HG03103 (cell line): ENCODE measurements around the gene ANKRD42.
"Not testable (repeated sequence)": the region's sequence is repeated elsewhere in the genome, so short reads cannot be mapped to it uniquely, and the experiment has no call there.

Experiments
- ATAC-seq: cut with Tn5 transposase; IDR thresholded peaks from one replicate; pipeline ENCODE4 v1.9.1; 2021; ENCODE audit warnings: low read depth; ENCODE audit not compliant: unreplicated experiment

ANKRD42 gene

GRCh38 chr11:83170865-83171264 is 22.6 kb upstream of the ANKRD42 start:
- ATAC-seq = no peak

- no peak for ATAC-seq
Observed at GRCh38 chr11:83172551-83172950, 21.0 kb upstream of the ANKRD42 start.

GRCh38 chr11:83174008-83174407 is 19.5 kb upstream of the ANKRD42 start:
- peak; percentile 52 for ATAC-seq

- ATAC-seq = no peak
Observed at GRCh38 chr11:83175815-83176214, 17.7 kb upstream of the ANKRD42 start.

GRCh38 chr11:83181815-83182214 is 11.7 kb upstream of the ANKRD42 start:
- no peak for ATAC-seq

- ATAC-seq = no peak
Observed at GRCh38 chr11:83185767-83186166, 7.7 kb upstream of the ANKRD42 start.

- ATAC-seq = no peak
Observed at GRCh38 chr11:83187465-83187864, 6.0 kb upstream of the ANKRD42 start.

GRCh38 chr11:83191491-83191890 is 2.0 kb upstream of the ANKRD42 start:
- no peak for ATAC-seq

GRCh38 chr11:83191986-83192385 is 1.5 kb upstream of the ANKRD42 start:
- no peak for ATAC-seq

GRCh38 chr11:83192606-83193245 is 786 bp upstream of the ANKRD42 start:
- no peak for ATAC-seq

- peak; percentile 46 for ATAC-seq
Observed at GRCh38 chr11:83194281-83195142, 1.0 kb downstream of the ANKRD42 start.

GRCh38 chr11:83195143-83195466 is 1.6 kb downstream of the ANKRD42 start:
- no peak for ATAC-seq

GRCh38 chr11:83195649-83196048 is 2.1 kb downstream of the ANKRD42 start:
- no peak for ATAC-seq

GRCh38 chr11:83200035-83200434 is 6.5 kb downstream of the ANKRD42 start:
- no peak for ATAC-seq

GRCh38 chr11:83205608-83206185 is 12.2 kb downstream of the ANKRD42 start:
- ATAC-seq = no peak

GRCh38 chr11:83206221-83206620 is 12.7 kb downstream of the ANKRD42 start:
- no peak for ATAC-seq

- not testable (repeated sequence) for ATAC-seq
Observed at GRCh38 chr11:83206771-83207382, 13.4 kb downstream of the ANKRD42 start.

GRCh38 chr11:83219095-83219494 is 25.6 kb downstream of the ANKRD42 start:
- no peak for ATAC-seq

- ATAC-seq = no peak
Observed at GRCh38 chr11:83220260-83220659, 26.7 kb downstream of the ANKRD42 start.

- ATAC-seq = no peak
Observed at GRCh38 chr11:83221694-83222093, 28.2 kb downstream of the ANKRD42 start.

- no peak for ATAC-seq
Observed at GRCh38 chr11:83222499-83222898, 29.0 kb downstream of the ANKRD42 start.
